Astrocyte (in vitro differentiated cells and primary cell): ENCODE data around the gene GPR34. TPM values are rescaled to one million over a fixed set of nuclear protein-coding genes. Genes with fewer than 3 reads are reported as not detected.
A peak's percentile ranks its signal among the peaks of the same experiment; 100 is the strongest.

Source experiments
- DNase-seq: peaks from one replicate; pipeline ENCODE4 v3.0.0-alpha.2; 2010; ENCODE audit warnings: low read depth
- FAIRE-seq: peaks from 2 replicates; lab custom pipeline; 2011; peaks lifted over from hg19 to GRCh38; lab: Jason Lieb, UNC
- H2AFZ ChIP-seq: 2 replicates; pipeline ENCODE4 v1.6.0; 2012; ENCODE audit warnings: low read depth, low read length, inconsistent platforms
- H3K27ac ChIP-seq: 2 replicates; pipeline ENCODE4 v1.5.1; 2011; ENCODE audit warnings: low read depth, low read length, inconsistent platforms
- H3K27me3 ChIP-seq: 2 replicates; pipeline ENCODE4 v1.6.0; 2011; ENCODE audit warnings: low read length, inconsistent platforms; ENCODE audit not compliant: insufficient read depth
- H3K36me3 ChIP-seq: 2 replicates; pipeline ENCODE4 v1.5.1; 2011; ENCODE audit warnings: low read length, inconsistent platforms; ENCODE audit not compliant: insufficient read depth
- H3K4me1 ChIP-seq: 2 replicates; pipeline ENCODE4 v1.5.1; 2011; ENCODE audit warnings: low read length, inconsistent platforms; ENCODE audit not compliant: insufficient read depth
- H3K4me2 ChIP-seq: 2 replicates; pipeline ENCODE4 v1.6.0; 2012; ENCODE audit warnings: low read length, inconsistent platforms
- H3K4me3 ChIP-seq: 2 replicates; pipeline ENCODE4 v1.5.1; 2011; ENCODE audit warnings: low read depth, mild to moderate bottlenecking, low read length, inconsistent platforms; ENCODE audit not compliant: insufficient read depth
- H3K79me2 ChIP-seq: 2 replicates; pipeline ENCODE4 v1.6.0; 2012; ENCODE audit warnings: mild to moderate bottlenecking, low read length, inconsistent platforms; ENCODE audit not compliant: insufficient read depth
- H3K9ac ChIP-seq: 2 replicates; pipeline ENCODE4 v1.6.0; 2012; ENCODE audit warnings: mild to moderate bottlenecking, low read length, inconsistent platforms
- H3K9me3 ChIP-seq: 2 replicates; pipeline ENCODE4 v1.5.1; 2012; ENCODE audit warnings: low read depth, mild to moderate bottlenecking, low read length, inconsistent platforms; ENCODE audit not compliant: insufficient read depth
- H4K20me1 ChIP-seq: 2 replicates; pipeline ENCODE4 v1.6.0; 2012; ENCODE audit warnings: low read length, inconsistent platforms; ENCODE audit not compliant: insufficient read depth
- H3K27ac Mint-ChIP-seq: one replicate; pipeline ENCODE4 v1.8.0; 2021; ENCODE audit warnings: mild to moderate bottlenecking, mixed read lengths; ENCODE audit not compliant: unreplicated experiment
- H3K27me3 Mint-ChIP-seq: one replicate; pipeline ENCODE4 v1.8.0; 2021; ENCODE audit warnings: low read depth, mixed read lengths; ENCODE audit not compliant: unreplicated experiment
- H3K36me3 Mint-ChIP-seq: one replicate; pipeline ENCODE4 v1.8.0; 2021; ENCODE audit warnings: low read depth, mixed read lengths; ENCODE audit not compliant: unreplicated experiment
- H3K4me1 Mint-ChIP-seq: one replicate; pipeline ENCODE4 v1.8.0; 2021; ENCODE audit warnings: low read depth, mixed read lengths; ENCODE audit not compliant: unreplicated experiment
- H3K4me3 Mint-ChIP-seq: one replicate; pipeline ENCODE4 v1.8.0; 2021; ENCODE audit warnings: mild to moderate bottlenecking, moderate library complexity, mixed read lengths; ENCODE audit not compliant: unreplicated experiment
- H3K9me3 Mint-ChIP-seq: one replicate; pipeline ENCODE4 v1.8.0; 2021; ENCODE audit warnings: mild to moderate bottlenecking, mixed read lengths; ENCODE audit not compliant: unreplicated experiment
- EZH2 ChIP-seq: IDR thresholded peaks from 2 replicates; pipeline ENCODE4 v1.6.1; 2012; ENCODE audit warnings: mild to moderate bottlenecking, low read length, inconsistent platforms; ENCODE audit not compliant: insufficient read depth
- total RNA-seq: library from RNA; stranded (reverse); gene quantifications from 2 replicates; pipeline ENCODE4 v1.2.1, GENCODE V29; 2021
- TF ChIP-seq, protein P1 (sequence below): IDR thresholded peaks from 2 replicates; pipeline ENCODE4 v1.5.1; 2011; ENCODE audit warnings: low read depth, mild to moderate bottlenecking, inconsistent platforms, low read length, moderate library complexity; ENCODE audit not compliant: insufficient read depth

GPR34 gene
- total RNA-seq, 1 donor from 2014 or later, result not detected

DNA sequence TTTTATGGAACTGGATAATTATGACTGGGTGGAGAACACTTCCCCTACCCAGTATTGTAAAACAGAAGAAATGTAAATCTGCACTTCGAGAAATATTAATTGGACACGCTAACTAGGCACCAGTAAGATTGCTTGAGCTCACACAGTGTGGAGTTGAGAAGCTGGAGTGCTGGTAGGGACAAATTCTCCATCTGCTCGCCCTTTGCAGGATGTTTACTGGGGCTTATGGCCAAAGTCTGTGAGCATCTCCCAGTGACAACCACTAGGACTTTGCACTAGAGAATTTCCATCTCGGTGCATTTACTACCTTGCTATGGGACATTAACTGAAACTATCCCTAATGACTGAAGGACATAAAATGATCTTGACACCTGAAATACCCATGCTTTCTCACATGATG lies 33.7 kb upstream of the GPR34 start:
- H3K9me3 ChIP-seq, result no peaks in the 10 kb centered on the region
- no peak overlapping the region for H2AFZ ChIP-seq
- DNase-seq, result no peak
- Mint-ChIP-seq H3K27ac (no peak overlapping the region), H3K9me3 (no peaks in the 10 kb centered on the region), H3K27me3 (no peaks in the 10 kb centered on the region), H3K36me3 (peaks cover 17% of the 10 kb centered on the region), H3K4me1 (no peaks in the 10 kb centered on the region), H3K4me3 (no peak overlapping the region)
- no peaks in the 10 kb centered on the region for H3K79me2 ChIP-seq
- no peak overlapping the region for H3K9ac ChIP-seq
- TF ChIP-seq EZH2, result no peak
- TF ChIP-seq, protein P1, sequence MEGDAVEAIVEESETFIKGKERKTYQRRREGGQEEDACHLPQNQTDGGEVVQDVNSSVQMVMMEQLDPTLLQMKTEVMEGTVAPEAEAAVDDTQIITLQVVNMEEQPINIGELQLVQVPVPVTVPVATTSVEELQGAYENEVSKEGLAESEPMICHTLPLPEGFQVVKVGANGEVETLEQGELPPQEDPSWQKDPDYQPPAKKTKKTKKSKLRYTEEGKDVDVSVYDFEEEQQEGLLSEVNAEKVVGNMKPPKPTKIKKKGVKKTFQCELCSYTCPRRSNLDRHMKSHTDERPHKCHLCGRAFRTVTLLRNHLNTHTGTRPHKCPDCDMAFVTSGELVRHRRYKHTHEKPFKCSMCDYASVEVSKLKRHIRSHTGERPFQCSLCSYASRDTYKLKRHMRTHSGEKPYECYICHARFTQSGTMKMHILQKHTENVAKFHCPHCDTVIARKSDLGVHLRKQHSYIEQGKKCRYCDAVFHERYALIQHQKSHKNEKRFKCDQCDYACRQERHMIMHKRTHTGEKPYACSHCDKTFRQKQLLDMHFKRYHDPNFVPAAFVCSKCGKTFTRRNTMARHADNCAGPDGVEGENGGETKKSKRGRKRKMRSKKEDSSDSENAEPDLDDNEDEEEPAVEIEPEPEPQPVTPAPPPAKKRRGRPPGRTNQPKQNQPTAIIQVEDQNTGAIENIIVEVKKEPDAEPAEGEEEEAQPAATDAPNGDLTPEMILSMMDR, result no peak
- H3K27ac ChIP-seq, result no peak overlapping the region
- H3K36me3 ChIP-seq, result no peaks in the 10 kb centered on the region
- no peak for FAIRE-seq
- no peak overlapping the region for H3K4me3 ChIP-seq
- peaks cover 2% of the 10 kb centered on the region for H3K4me1 ChIP-seq
- H3K4me2 ChIP-seq, result no peak overlapping the region
- no peaks in the 10 kb centered on the region for H4K20me1 ChIP-seq
- no peaks in the 10 kb centered on the region for H3K27me3 ChIP-seq

DNA sequence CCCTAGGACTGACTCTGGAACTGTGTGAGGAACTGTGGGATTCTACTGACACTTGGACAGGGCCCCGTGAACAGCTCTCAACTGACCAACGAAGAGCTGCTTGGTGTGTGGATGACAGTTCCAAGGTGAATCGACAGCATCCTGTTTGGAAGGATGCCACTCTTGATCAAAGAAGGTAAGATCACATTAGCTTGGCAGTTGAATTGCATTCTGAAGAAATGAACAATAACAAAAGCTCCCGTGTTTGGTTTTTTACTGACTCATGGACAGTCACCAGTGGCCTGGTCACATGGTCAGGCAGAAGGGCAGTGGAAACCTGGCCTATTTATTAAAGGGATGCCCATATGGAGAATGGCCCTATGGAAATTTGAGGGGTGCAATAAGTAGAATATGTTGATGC lies 33.1 kb upstream of the GPR34 start:
- Histone ChIP-seq H3K9me3 (no peaks in the 10 kb centered on the region), H4K20me1 (no peaks in the 10 kb centered on the region), H3K4me2 (no peak overlapping the region), H3K9ac (no peak overlapping the region), H3K4me3 (no peak overlapping the region), H3K27me3 (no peaks in the 10 kb centered on the region), H2AFZ (no peak overlapping the region), H3K36me3 (no peaks in the 10 kb centered on the region), H3K27ac (no peak overlapping the region), H3K79me2 (no peaks in the 10 kb centered on the region), H3K4me1 (peaks cover 2% of the 10 kb centered on the region)
- H3K9me3 Mint-ChIP-seq, result no peaks in the 10 kb centered on the region
- TF ChIP-seq, protein P1, result no peak
- no peak for TF ChIP-seq EZH2
- no peaks in the 10 kb centered on the region for H3K27me3 Mint-ChIP-seq
- no peak overlapping the region for H3K4me3 Mint-ChIP-seq
- H3K4me1 Mint-ChIP-seq, result no peaks in the 10 kb centered on the region
- no peak overlapping the region for H3K27ac Mint-ChIP-seq
- peaks cover 18% of the 10 kb centered on the region for H3K36me3 Mint-ChIP-seq
- DNase-seq, result peak; percentile 29
- FAIRE-seq, result peak; percentile 82

DNA sequence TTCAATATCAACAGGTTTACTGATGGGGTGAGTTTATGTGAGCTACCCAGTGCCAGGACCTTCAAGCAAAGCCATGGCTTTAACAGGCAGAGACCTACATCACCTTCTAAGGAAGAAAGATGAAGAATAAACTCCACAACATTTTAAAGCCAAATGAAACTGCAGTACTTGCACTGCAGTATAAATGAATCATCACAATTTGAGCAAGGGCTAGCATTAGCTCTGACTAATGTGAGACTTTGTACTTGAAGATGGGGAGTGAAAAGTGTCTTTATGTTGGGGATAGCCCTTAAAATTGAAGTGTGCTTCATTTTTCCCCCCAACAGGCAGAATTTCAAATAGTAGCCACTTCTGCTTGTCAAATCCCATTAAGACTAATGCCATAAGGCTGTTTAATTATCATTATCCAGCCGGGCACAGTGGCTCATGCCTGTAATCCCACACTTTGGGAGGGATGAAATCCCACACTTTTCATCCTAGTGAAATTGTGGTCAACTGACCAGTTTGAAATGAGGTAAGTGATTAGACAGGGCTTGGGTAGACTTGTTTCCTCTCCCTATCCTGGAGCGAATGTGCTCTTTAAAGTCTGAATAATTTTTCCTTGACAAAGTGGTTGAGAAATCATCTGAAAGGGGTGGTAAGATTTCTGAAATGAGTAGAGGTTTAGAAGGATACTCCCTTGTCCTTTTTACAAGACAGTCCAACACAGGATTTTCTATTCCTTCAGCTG lies 27.2 kb upstream of the GPR34 start:
- no peak overlapping the region for H3K4me3 ChIP-seq
- H3K9ac ChIP-seq, result no peak overlapping the region
- H4K20me1 ChIP-seq, result no peaks in the 10 kb centered on the region
- peak overlapping the region; percentile 78 for H3K27ac Mint-ChIP-seq
- H3K27me3 Mint-ChIP-seq, result no peaks in the 10 kb centered on the region
- no peak overlapping the region for H3K4me2 ChIP-seq
- no peaks in the 10 kb centered on the region for H3K4me1 ChIP-seq
- no peaks in the 10 kb centered on the region for H3K27me3 ChIP-seq
- peak overlapping the region; percentile 50 for H3K4me3 Mint-ChIP-seq
- peaks cover 14% of the 10 kb centered on the region for H3K4me1 Mint-ChIP-seq
- no peaks in the 10 kb centered on the region for H3K79me2 ChIP-seq
- TF ChIP-seq EZH2, result no peak
- TF ChIP-seq, protein P1, result no peak
- no peaks in the 10 kb centered on the region for H3K9me3 Mint-ChIP-seq
- FAIRE-seq (peak; percentile 88), DNase-seq (peak; percentile 59)
- no peak overlapping the region for H3K27ac ChIP-seq
- no peak overlapping the region for H2AFZ ChIP-seq
- no peaks in the 10 kb centered on the region for H3K36me3 ChIP-seq
- H3K36me3 Mint-ChIP-seq, result peaks cover 13% of the 10 kb centered on the region
- no peaks in the 10 kb centered on the region for H3K9me3 ChIP-seq
